ENCODE data around the gene RNF220.

The RNF220 gene

DNA sequence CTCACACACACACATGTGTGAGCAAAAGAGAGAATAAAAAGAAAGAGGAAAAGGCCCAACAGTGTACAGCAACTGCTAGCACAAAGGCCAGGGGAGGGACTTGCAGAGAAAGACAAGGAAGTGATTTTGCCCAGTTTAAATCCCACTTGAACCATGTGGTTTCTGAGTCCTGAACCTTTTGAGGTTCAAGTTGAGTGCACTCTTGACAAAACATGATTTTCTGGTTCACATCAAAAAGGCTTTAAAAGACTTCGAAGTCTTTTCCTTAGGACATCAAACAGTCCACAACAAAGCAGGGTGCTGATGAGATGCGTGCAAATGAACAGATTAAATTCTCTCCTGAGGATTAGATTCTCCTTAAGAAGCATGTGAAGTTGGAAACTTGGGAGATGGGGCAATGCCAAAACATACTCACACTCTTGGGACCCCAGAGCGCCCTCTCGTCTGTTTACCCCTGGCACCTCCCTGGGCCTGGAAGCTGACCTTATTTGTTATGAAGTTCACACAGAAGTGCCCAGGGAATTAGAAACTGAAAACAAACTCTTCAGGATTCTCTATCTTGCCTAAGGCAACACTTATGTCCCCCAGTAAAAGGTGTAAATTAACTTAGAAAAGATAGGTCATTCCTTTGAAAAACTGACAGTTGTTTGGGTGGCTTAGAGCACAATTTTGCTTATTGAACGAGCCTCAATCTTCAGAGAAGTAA, 31.5 kb downstream of the RNF220 start:
- peak in 2 of 3 donors; percentile 28 to 29 for DNase-seq

DNA sequence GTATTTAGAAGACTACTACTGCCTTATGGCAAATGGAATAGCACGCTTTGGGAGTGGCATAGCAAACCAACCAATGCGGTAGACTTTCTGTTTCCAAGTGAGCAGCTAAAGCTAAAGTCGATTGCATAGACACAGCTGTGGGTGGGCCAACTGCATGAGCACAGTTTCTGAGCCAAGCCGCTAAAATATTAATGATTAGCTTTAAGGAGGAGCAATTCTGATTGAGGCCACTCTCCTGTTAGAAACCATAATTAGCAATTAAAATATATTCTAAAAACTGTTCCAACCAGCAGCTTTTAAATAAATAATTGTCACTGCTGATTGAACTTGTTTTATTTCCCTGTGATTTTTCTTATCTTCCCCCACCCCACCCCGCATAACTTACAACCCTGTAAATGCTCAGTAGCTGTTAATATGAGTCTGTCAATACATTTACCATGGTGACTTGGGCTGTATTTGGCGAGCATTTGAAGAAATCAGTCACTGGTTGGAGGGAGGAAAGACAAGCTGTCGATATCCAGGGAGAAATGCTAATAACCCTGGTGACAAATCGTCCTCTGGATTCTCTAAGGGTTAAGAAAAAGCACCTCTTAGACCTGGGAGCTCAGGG, 32.2 kb downstream of the RNF220 start:
- no peak for DNase-seq

DNA sequence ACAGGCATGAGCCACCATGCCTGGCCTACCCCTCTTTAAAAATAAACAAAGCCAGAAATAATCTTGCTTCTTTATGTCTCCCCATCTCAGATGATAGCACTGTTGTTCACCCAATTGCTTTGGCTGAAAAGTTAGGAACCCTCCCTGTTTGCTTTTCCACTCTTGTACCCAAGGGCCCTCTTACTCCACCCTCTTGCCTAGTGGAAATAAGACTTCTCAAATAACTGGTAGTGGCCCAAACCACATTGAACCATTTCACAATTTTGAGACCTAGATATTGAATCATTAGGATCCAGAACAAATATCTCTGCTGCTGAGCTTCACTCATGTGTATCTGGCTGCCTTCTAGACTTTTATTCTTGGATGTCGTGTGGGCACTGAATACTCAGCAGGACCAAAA, 37.7 kb downstream of the RNF220 start:
- DNase-seq, result no peak

DNA sequence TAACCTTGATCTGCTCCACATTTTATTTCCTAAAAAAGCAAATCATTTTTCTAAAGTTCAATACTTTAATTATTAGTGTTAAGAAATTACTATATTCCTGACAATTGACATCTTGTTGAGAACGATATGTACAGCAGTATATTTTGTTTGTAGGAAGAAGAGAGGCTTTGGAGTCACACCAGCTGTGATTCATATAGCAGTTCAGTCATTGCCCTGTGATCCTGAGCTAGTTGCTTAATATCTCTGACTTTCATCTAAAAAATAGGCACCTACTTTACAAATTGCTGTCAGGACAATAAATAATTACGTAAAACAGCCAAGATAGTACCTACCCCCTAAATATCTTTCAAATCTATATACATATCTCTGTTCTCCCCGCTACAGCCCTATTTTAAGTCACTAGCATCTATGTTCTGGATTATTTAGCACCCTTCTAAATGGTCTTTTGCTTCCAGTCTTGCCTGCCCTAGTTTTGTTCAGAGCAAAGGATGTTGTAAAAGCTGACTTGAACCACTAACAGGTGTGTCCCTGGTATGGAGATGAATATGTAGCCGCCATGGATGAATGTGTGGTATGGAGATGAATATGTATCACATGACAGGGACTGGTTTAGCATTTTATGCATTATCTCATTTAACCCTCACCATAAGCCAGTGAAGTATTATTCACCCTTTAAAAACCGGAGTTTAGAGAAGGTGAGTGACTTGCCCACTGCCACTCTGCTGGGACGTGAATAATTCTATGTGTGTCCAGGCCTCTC, 42.2 kb downstream of the RNF220 start:
- DNase-seq, result peak; percentile 56 to 78 (median 71)

DNA sequence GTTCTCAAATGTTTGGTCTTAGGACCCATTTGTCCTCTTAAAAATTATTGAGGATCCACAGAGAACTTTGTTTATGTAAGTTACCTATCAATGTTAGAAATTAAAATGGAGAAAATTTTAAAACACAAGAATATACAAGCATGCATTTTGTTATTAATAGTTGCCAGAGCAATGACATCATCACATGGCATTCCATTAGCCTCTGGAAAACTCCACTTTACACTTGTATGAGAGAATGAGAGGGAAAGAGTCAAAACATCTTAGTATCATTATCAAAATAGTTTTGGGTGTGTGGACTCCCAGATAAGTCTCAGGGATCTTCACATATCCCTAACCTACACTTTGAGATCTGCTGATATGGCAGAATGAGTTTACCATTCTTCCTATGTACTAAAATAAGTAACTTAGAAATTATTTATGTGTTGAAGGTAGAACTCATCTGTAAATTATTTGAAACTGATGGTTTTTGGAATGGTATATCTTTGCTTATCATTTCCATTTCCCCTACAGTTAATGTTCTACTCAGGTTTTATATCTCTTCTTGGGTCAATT, 48.8 kb downstream of the RNF220 start:
- no peak for DNase-seq

DNA sequence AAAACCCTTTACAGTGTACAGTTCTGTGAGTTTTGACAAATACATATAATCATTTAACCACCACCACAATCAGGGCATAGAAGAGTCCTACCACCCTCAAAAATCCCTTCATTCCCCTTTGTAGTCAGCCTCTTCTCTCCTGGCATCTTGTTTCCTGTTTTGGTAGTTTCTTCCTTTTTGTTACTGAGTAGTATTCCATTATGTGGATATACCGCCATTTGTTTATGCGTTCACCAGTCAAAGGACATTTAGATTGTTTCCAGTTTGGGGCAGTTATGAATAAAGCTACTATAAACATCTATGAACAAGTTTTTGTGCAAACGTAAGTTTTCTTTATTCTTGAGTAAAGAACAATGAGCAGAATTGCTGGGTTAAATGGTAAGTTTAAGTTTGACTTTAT, 49.6 kb downstream of the RNF220 start:
- DNase-seq, result no peak

DNA sequence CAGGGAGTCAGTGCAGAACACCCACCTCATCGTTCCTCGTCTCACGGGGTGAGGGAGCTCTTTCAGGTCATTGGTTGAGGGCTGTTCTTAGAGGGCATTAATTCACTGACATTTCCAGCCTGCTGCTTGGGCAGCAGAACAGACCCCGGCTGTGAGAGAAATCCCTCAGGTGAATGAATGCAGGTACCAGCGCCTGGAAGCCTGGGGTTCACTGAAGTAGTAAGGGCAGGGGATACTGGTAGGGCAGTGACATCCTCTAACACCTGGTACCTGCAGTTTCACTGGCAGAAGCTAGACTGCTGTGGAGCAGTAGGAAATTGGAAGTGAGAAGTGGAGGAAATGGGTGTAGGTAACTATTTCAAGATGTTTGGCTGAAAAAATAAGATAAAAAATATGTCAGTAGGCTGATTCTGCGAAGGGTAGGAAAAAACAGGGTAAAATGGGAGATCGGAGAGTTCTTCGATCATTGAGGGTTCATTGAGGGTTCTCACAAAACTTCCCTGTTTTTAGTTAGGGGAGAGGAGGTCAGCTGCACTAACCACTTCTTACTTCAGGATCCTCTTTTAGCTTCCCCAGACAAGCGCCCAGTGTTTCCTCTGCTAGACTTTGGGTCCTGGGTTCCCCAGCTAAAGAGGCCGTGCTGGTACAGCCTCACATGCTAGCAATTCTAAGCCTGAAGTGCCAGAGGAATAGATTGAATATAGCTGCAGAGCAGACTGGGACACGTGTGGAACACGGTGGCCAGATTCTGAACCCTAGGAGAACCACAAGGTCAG, 55.2 kb downstream of the RNF220 start:
- DNase-seq, result peak; percentile 66 to 72 (median 68)

DNA sequence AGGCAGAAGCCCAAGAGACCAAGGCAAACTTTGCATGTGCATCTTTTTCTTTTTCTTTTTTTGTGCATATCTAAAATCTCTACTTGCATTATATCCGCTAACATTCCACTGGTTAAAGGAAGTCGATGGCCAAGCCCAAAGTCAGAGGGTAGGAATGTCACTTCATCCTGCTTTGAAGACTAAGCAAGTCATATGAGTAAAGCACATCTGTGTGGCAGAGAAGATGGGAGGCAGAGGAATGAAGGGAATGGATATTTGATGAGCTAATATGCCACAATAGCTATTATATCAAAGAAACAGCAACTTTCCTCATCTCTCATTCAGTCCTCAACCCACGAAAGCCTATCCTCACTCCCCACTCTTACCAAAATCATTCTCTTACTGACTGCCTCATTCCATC, 59.3 kb downstream of the RNF220 start:
- no peak for DNase-seq

DNA sequence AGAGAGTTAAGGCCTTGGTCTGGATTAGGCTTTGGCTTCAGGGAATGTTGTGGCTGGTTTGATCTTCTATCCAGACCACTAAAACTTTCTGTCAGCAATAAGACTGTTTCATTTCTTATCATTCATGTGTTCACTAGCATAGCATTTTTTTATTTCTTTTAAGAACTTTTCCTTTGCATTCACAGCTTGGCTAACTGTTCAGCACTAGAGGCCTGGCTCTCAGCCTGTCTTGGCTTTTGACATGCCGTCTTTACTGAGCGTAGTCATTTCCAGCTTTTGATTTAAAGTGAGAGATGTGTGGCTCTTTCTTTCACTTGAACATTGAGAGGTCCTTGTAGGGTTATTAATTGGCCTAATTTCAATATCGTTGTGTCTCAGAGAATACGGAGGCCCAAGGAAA, 62.5 kb downstream of the RNF220 start:
- no peak for DNase-seq

DNA sequence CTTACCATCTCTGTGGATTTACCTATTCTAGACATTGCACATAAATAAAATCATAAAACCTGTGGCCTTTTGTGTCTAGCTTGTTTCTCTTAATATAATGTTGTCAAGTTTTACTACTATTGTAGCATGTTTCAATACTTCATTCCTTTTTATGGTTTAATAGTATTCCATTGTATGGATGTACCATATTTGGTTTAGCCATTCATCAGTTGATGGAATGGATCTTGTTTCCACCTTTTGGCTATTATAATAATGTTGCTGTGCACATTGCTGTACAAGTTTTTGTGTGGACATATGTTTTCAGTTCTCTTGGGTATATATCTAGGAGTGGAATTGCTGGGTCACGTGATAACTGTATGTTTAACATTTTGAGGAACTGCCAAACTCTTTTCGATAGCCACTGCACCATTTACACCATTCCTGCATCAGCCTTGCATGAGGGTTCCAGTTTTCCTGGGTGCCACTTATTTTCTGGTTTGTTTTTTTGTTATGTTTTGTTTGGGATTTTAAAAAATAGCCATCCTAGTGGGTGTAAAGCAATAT, 66.9 kb downstream of the RNF220 start:
- DNase-seq, result no peak

DNA sequence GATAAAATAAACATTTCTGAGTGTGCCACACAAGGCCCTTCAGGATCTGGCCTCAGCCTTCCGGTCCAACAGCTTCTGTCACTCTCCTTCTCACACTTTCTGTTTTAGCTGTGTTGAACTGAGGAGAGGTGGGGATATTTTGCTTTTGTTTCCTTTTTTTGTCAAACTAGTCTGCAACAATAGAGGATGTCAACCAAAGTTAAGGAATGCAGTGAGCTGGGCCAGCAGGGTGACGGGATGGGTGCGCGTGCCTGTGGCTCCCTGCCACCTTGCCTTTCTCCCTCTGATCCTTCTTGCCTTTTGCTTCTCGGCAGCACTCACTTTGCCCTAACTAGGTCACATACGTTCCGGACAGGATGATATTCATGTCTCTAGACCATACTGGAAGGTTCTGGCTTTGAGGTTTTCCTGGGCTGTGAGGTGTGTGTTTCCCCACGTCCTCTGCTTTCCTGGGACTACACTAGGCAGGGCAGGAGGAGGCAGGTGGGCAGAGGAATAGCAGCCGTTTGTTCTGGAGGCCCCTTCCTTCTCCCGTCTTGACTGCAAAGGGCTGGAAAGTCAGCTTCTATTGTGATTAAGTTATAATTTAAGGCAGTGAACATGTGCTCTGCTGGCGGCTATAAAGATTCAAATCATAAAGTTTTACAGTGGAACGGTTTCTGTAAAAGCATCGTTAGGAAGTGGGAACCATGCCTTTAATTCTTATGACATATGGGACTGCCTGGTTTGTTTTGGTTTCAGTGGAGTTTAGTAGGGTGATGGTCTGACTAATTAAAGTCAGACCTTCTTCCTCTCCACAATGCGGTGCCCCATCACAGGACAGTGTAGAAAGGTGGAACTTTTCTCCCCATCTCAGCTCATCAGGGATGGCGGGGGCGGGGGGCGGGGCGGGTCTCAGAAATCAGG, 67.8 kb downstream of the RNF220 start:
- peak; percentile 25 to 53 (median 44) for DNase-seq

DNA sequence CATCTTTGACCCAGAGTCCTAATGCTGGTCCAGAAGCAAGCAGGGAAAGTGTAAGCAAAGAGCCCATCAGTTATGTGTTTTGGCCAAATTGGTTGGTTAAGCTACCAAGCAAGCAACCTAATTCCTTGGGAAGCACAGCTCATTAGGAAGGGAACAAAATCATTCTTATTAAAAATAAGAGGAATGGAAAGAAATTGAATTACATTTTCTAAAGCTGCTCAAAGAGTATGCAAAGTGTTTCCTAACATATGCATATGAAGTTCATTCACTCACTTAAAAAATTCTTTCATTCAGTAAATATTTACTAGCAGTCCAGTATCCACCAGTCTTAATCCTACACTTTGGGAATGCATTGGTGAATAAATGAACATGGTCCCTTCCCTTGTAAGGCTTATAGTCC, 71.8 kb downstream of the RNF220 start:
- DNase-seq, result no peak

DNA sequence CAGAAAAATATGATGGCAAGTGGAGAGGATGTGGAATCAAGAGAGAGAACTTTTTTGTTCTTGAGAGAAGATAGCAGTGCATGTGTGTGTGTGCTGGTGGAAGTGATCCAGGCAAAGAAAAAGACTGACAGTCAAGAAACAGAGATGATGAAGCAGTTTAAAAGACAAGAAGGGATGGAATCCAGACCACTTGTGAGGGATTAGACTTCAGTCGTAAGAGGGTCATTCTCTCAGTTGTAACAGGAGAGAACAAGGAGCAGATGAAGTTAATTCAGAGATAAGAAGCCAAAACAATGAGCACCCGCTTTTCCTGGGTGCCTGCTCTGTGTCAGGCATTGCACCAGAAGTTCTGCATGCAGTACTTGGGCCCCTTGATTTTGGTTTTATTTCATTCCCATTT, 76.6 kb downstream of the RNF220 start:
- no peak for DNase-seq

DNA sequence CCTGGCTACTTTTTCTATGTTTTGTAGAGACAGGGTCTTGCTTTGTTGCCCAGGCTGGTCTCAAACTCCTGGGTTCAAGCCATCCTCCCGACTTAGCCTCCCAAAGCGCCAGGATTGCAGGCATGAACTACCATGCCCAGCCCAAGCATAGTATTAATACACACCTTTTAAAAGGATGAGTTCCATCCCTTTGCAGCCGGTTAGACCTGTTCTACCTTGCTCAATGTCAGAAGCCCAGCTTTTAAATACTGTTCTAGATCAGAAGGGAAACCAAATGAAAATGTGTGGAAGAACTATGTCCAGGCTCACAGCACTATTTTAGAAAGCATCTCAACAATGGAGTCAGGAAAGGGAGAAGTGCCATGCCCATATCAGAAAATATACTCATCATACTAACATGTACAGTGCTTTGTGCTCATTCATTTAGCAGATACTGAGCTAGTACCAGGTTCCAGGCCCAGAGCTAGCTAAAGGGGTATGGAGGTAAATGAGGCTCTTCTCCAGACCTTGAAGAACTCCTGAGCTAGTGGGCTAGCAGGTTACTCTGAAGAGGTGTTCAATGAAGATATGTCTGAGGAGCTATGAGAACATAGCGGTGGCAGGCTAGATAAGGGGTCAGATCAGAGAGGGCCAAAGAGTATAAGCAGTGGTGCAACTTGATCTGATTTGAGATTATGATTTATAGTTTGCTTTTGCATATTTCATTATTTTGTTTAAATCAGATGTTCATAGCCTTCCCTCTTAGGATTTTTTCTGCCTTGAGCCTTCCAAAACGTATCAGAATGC, 78.2 kb downstream of the RNF220 start:
- no peak for DNase-seq

DNA sequence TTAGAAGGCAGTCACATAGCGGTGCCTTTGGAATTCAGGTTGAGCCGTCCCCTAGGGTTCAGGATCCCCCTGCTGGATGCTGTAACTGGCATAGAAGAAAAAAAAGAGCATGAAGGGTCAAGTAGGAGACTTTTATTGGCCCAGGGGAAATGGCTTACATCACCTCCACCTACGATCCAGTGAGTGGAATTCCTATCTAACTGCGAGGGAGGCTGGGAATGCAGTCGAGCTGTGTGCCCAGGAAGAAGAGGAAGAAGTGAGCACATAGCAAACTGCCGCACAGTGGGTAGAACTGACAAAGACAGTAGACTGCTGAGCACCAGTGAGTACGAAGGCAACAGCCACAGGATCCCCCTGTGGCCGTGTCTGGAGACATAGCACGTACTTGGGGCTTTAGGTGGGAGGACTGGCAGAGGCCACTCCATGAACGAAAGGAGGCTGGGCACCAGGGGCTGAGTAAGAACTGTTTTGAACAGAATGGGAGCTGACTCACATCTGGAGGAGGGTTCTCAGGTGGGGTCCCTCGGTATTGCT, 79.2 kb downstream of the RNF220 start:
- DNase-seq, result peak; percentile 58 to 71 (median 68)

DNA sequence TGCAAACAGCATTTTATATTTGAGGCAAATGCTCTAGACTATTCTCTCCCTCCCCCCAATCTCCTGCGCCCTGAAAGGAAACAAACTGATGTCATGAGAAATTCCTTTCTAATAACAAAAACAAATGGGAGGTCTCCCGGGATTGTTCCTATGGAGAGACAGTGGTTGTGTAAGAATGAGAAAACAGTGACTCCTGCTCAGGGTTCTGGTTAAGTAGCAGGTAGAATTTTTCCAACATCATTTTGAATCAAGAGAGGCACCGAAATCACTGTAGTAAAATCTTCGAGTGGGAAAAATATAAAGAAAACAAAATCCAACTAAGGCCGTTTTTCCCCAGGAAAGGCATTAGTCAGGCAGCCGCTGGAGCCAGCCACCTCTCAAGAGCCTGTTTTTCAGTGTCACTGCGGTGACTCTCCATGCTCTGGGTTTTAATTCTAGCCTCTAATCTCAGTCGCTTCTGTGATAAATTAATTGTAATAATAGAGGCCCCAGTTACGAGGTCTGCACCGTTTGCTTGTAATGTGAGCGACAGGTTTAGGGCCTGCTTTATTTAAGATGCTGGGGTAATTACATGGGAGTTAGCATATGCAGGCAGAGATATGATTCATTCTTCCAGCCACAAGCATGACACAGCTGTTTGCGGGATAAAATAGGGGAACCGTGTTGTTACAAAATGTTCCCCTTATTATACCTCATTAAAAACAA, 80.3 kb downstream of the RNF220 start:
- peak; percentile 81 to 92 (median 91) for DNase-seq

DNA sequence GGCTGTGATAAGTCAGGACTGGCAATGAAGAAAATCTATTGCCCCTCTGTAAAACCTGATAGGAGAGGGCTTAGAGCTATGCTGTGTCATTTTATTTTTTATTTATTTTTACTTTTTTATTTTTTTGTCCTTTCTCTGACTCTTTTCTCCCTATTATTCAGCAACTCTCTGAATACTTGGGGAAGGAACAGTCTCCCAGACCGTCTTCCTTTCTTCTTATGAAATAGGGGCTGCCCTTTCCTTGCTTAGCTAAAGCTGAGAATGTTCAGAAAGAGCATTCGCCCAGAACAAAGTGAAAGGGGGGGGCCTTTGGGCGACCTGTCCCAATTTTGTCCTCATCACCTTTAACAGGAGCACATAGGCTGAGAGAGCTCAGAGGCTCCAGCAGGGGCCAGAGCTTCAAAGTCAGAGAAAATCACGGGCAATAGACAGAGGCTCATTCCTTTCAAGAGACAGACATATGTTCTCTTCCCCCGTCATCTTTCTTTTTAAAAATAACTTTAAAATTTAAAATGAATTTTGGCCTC, 80.9 kb downstream of the RNF220 start:
- DNase-seq, result peak in 1 of 3 donors; percentile 37

DNA sequence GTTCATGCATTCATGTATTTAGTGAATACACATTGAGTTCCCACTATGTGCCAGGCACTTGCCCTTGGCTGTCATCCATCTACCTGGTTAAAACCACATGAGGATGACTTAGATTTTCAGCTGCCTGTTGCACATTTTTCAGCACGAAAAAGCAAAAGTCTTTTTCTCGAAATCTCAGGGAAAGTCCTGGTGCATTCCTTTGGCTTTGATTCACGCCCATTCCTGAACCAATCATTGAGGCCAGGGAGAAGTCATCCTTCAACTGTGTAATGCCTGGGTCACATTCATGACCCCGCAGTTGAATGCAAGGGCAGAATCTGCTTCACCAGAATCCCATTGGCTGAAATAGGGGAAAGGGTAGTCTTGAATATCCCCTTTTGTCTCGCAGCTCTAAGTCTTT, 84.4 kb downstream of the RNF220 start:
- DNase-seq, result no peak

DNA sequence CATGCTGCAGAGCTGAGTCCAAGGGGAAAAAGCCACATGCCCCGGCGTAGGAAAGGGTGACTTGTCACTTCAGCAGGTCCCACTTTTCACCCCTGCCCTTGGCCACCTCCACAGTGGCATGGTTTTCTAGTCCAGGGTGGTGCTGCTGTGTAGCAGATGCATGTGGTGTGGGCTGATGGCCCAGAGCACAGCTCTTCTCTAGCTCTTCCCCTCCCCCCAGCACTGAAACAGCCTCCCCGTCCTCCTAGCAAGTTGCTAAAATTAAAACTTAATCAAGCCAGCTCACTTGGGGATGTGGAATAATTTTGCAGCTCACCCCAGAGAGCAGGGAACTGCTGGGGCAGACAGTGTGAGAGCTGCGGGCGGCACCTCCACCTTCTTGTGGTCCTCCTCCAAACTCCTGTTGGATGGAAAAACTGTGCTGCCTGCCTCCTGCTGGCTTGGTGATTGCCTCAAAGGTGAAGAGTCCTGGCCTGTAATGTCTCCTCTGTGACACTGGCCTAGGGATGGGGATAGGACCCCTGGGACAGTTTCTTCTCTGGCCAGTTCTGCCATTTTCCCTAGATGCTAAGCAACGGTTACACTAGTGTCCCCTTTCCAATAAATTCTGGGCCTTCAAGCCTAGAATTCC, 91.6 kb downstream of the RNF220 start:
- no peak for DNase-seq

Measured in suppressor macrophage treated with lipopolysaccharide for 1 hour (primary cell).